Cortex of kidney (tissue), 1 donor: ENCODE results near the gene RIMBP2.

Experiments
- DNase-seq: peaks from one replicate; lab custom pipeline; 2025; lab: John Stamatoyannopoulos, UW

RIMBP2 gene

GRCh38 chr12:130680451-130680990, 35.6 kb downstream of the RIMBP2 start:
- no peak for DNase-seq

- DNase-seq: no peak
Observed at GRCh38 chr12:130677957-130678558, 38.0 kb downstream of the RIMBP2 start.

- DNase-seq: no peak
Observed at GRCh38 chr12:130675791-130676190, 40.3 kb downstream of the RIMBP2 start.

- DNase-seq: no peak
Observed at GRCh38 chr12:130675121-130675520, 41.0 kb downstream of the RIMBP2 start.

GRCh38 chr12:130674676-130675075, 41.4 kb downstream of the RIMBP2 start:
- no peak for DNase-seq

GRCh38 chr12:130673036-130673705, 42.9 kb downstream of the RIMBP2 start:
- DNase-seq: no peak

- no peak for DNase-seq
Observed at GRCh38 chr12:130672089-130672820, 43.8 kb downstream of the RIMBP2 start.

GRCh38 chr12:130671556-130671955, 44.5 kb downstream of the RIMBP2 start:
- no peak for DNase-seq

GRCh38 chr12:130669797-130670196, 46.3 kb downstream of the RIMBP2 start:
- DNase-seq: no peak

- no peak for DNase-seq
Observed at GRCh38 chr12:130669205-130669557, 46.9 kb downstream of the RIMBP2 start.

- DNase-seq: no peak
Observed at GRCh38 chr12:130668286-130669204, 47.6 kb downstream of the RIMBP2 start.

- no peak for DNase-seq
Observed at GRCh38 chr12:130667421-130667960, 48.6 kb downstream of the RIMBP2 start.

GRCh38 chr12:130666645-130667044, 49.5 kb downstream of the RIMBP2 start:
- DNase-seq: no peak

- DNase-seq: no peak
Observed at GRCh38 chr12:130665753-130666152, 50.3 kb downstream of the RIMBP2 start.

- no peak for DNase-seq
Observed at GRCh38 chr12:130664772-130665171, 51.3 kb downstream of the RIMBP2 start.

- no peak for DNase-seq
Observed at GRCh38 chr12:130664252-130664651, 51.8 kb downstream of the RIMBP2 start.

GRCh38 chr12:130663514-130663913, 52.6 kb downstream of the RIMBP2 start:
- DNase-seq: no peak

GRCh38 chr12:130661486-130662255, 54.4 kb downstream of the RIMBP2 start:
- DNase-seq: no peak

- DNase-seq: no peak
Observed at GRCh38 chr12:130661059-130661458, 55.0 kb downstream of the RIMBP2 start.

- no peak for DNase-seq
Observed at GRCh38 chr12:130658145-130658911, 57.8 kb downstream of the RIMBP2 start.
